GM10266 (cell line): ENCODE results near the gene BMPR1B.
"Not testable (repeated sequence)": the region's sequence is repeated elsewhere in the genome, so short reads cannot be mapped to it uniquely, and the experiment has no call there.

Experiments
- DNase-seq: peaks from one replicate; pipeline ENCODE4 v3.0.0; 2012; ENCODE audit errors: extremely low spot score
- CTCF ChIP-seq: IDR thresholded peaks from 2 replicates; pipeline ENCODE4 v1.5.1; 2012; ENCODE audit warnings: mild to moderate bottlenecking, low read depth; ENCODE audit not compliant: control insufficient read depth, insufficient read depth; ENCODE audit errors: missing control alignments

Gene BMPR1B

GRCh38 chr4:95170176-95170575 lies 412.4 kb downstream of the BMPR1B start:
- no peak for TF ChIP-seq CTCF
- DNase-seq: no peak

- not testable (repeated sequence) for DNase-seq
Observed at GRCh38 chr4:95171377-95171776, 413.6 kb downstream of the BMPR1B start.

- TF ChIP-seq CTCF: no peak
Observed at GRCh38 chr4:95178938-95179337, 421.2 kb downstream of the BMPR1B start.

GRCh38 chr4:95180531-95181242 lies 422.9 kb downstream of the BMPR1B start:
- no peak for TF ChIP-seq CTCF
- no peak for DNase-seq

More at GRCh38 chr4:95178938-95179337, 421.2 kb downstream of the BMPR1B start:
- no peak for DNase-seq

- no peak for DNase-seq
- no peak for TF ChIP-seq CTCF
Observed at GRCh38 chr4:95181243-95181995, 423.7 kb downstream of the BMPR1B start.

GRCh38 chr4:95181996-95182306 lies 424.2 kb downstream of the BMPR1B start:
- TF ChIP-seq CTCF: no peak
- DNase-seq: no peak

GRCh38 chr4:95183656-95184408 lies 426.1 kb downstream of the BMPR1B start:
- DNase-seq: no peak
- TF ChIP-seq CTCF: no peak
